ENCODE data around the gene GPBP1.

GPBP1 gene

GRCh38 chr5:57216714-57217113 is 42.9 kb downstream of the GPBP1 start:
- no peak for DNase-seq (ENCODE audit: low spot score)
- peak overlapping the region; percentile 68 for H3K27ac ChIP-seq (ENCODE audit: poor library complexity, severe bottlenecking)
- ATAC-seq (ENCODE audit: low read depth) = peak; percentile 72
- no peak overlapping the region for H3K4me3 ChIP-seq (ENCODE audit: severe bottlenecking)
- peaks cover 55% of the 10 kb centered on the region for H3K36me3 ChIP-seq (ENCODE audit: low read depth)
- H3K9me3 ChIP-seq (ENCODE audit: severe bottlenecking) = no peaks in the 10 kb centered on the region
- TF ChIP-seq CTCF (IDR thresholded peaks at IDR 0.05; ENCODE audit: poor library complexity, severe bottlenecking) = no peak
- H3K27me3 ChIP-seq (ENCODE audit: insufficient read depth, poor library complexity, severe bottlenecking) = no peaks in the 10 kb centered on the region
- H3K4me1 ChIP-seq (ENCODE audit: insufficient read depth, poor library complexity, severe bottlenecking) = peaks cover 33% of the 10 kb centered on the region

GRCh38 chr5:57219386-57219785 is 45.5 kb downstream of the GPBP1 start:
- no peaks in the 10 kb centered on the region for H3K27me3 ChIP-seq (ENCODE audit: insufficient read depth, poor library complexity, severe bottlenecking)
- H3K4me1 ChIP-seq (ENCODE audit: insufficient read depth, poor library complexity, severe bottlenecking) = peaks cover 33% of the 10 kb centered on the region
- H3K27ac ChIP-seq (ENCODE audit: poor library complexity, severe bottlenecking) = peak overlapping the region; percentile 68
- DNase-seq (ENCODE audit: low spot score) (no peak), ATAC-seq (ENCODE audit: low read depth) (no peak)
- no peak for TF ChIP-seq CTCF (IDR thresholded peaks at IDR 0.05; ENCODE audit: poor library complexity, severe bottlenecking)
- H3K36me3 ChIP-seq (ENCODE audit: low read depth) = peaks cover 59% of the 10 kb centered on the region
- no peaks in the 10 kb centered on the region for H3K9me3 ChIP-seq (ENCODE audit: severe bottlenecking)
- no peak overlapping the region for H3K4me3 ChIP-seq (ENCODE audit: severe bottlenecking)

GRCh38 chr5:57221049-57221568 is 47.2 kb downstream of the GPBP1 start:
- no peaks in the 10 kb centered on the region for H3K27me3 ChIP-seq (ENCODE audit: insufficient read depth, poor library complexity, severe bottlenecking)
- no peak overlapping the region for H3K4me3 ChIP-seq (ENCODE audit: severe bottlenecking)
- peak overlapping the region; percentile 17 for H3K27ac ChIP-seq (ENCODE audit: poor library complexity, severe bottlenecking)
- peak; percentile 99 for TF ChIP-seq CTCF (IDR thresholded peaks at IDR 0.05; ENCODE audit: poor library complexity, severe bottlenecking)
- peaks cover 24% of the 10 kb centered on the region for H3K4me1 ChIP-seq (ENCODE audit: insufficient read depth, poor library complexity, severe bottlenecking)
- no peak for DNase-seq (ENCODE audit: low spot score)
- H3K36me3 ChIP-seq (ENCODE audit: low read depth) = peaks cover 54% of the 10 kb centered on the region
- ATAC-seq (ENCODE audit: low read depth) = peak; percentile 52; the same call in 2 of the 3 replicates
- H3K9me3 ChIP-seq (ENCODE audit: severe bottlenecking) = no peaks in the 10 kb centered on the region

- no peak for ATAC-seq (ENCODE audit: low read depth)
These were observed 51.7 kb downstream of the GPBP1 start for GRCh38 chr5:57225553-57225952.

More at GRCh38 chr5:57225553-57225952, 51.7 kb downstream of the GPBP1 start:
- H3K9me3 ChIP-seq (ENCODE audit: severe bottlenecking) = no peaks in the 10 kb centered on the region
- no peak for DNase-seq (ENCODE audit: low spot score)
- H3K4me1 ChIP-seq (ENCODE audit: insufficient read depth, poor library complexity, severe bottlenecking) = peaks cover 4% of the 10 kb centered on the region
- no peaks in the 10 kb centered on the region for H3K27me3 ChIP-seq (ENCODE audit: insufficient read depth, poor library complexity, severe bottlenecking)
- peaks cover 42% of the 10 kb centered on the region for H3K36me3 ChIP-seq (ENCODE audit: low read depth)
- H3K4me3 ChIP-seq (ENCODE audit: severe bottlenecking) = no peak overlapping the region
- no peak overlapping the region for H3K27ac ChIP-seq (ENCODE audit: poor library complexity, severe bottlenecking)
- TF ChIP-seq CTCF (IDR thresholded peaks at IDR 0.05; ENCODE audit: poor library complexity, severe bottlenecking) = no peak

Data from RWPE2 (cell line).